GM18520 (cell line): ENCODE measurements around the gene BATF.

Source experiments
- ATAC-seq: cut with Tn5 transposase; IDR thresholded peaks from one replicate; pipeline ENCODE4 v1.9.1; 2021; ENCODE audit not compliant: unreplicated experiment

BATF gene

GRCh38 chr14:75499084-75499875 lies 23.0 kb upstream of the BATF start:
- peak; percentile 48 for ATAC-seq

DNA sequence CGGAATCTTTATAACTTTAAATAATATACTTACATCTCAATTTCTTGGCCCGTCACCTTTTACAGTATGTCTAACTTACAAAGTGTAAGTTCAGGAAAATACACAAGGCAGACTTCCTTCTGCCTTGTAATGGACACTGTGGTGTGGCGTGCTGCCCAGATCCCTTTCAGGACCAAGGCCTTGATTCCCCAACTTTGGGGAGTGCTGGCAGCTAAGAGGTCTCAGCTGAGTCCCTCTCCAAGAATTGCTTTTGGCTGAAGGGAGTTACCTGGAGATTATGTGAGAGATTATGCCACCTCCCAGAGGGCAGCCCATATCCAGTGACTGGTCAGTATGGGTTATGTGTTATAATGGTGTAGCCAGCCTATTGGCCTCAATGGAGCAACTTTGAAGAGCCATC lies 21.2 kb upstream of the BATF start:
- ATAC-seq, result no peak

GRCh38 chr14:75504411-75504810 lies 17.9 kb upstream of the BATF start:
- ATAC-seq, result no peak

GRCh38 chr14:75506930-75507329 lies 15.3 kb upstream of the BATF start:
- ATAC-seq, result no peak

DNA sequence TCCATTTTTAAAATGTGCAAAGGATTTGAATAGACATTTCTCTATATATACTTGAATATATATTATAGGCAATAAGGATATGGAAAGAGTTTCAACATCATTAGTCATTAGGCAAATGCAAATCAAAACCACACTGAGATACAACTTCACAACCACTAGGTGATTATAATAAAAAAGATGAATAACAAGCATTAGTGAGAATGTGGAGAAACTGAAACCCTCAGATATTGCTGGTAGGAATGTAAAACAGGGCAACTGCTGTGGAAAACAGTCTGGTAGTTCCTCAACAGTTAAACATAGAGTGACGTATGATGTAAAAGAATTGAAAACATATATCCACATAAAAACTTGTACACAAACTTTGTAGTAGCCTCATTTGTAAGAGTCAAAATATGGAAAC lies 11.7 kb upstream of the BATF start:
- ATAC-seq, result no peak

DNA sequence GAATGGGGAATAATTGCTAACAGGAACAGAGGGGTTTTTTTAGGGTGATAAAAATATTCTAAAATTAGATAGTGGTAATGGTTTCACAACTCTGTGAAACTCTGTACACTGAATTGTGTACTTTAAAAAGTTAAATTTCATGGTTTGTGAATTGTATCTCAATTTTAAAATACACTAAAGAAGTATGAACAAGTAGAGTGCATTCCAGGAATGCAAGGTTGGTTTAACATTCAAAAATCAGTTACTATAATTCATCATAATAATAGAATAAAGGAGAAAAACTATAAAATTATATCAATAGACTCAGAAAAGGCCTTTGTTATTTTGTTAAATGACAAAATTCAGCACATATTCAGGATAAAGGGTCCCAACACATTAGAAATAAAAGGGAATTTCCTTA lies 11.1 kb upstream of the BATF start:
- ATAC-seq, result no peak

DNA sequence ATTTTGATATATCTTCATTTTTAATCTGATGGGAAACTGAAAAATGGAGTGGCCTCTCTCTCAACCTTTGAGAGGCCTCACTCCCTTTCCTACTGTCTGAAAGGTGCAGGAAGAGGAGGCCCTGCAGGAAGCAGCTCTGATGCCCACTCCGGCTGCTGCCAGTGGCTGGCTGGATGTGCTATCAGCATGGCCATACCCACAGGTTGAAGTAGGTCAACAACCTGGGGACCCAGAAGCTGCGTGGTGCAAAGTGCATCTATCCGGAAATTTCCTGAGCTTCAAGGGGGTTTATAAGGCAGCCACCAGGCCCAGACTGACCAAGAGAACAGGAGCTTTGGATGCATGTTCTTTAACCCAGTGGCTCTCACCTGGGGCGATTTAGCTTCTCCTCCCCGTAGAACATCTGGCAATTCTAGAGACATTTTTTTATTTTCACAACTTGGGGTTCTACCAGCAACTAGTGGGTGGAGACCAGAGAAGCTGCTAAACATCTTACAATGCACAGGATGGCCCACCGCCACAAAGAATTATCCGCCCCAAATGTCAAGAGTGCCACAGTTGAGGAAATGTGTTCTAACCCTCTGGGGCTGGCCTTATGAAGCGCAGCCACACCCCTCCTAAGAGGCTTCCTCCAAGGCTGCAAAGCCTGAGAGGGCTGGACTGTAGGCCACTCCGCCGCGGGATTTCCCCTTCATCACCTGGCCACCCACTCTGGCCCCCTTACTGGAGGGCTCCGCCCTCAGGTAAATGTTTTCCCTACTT lies 8.2 kb upstream of the BATF start:
- ATAC-seq, result peak; percentile 34

DNA sequence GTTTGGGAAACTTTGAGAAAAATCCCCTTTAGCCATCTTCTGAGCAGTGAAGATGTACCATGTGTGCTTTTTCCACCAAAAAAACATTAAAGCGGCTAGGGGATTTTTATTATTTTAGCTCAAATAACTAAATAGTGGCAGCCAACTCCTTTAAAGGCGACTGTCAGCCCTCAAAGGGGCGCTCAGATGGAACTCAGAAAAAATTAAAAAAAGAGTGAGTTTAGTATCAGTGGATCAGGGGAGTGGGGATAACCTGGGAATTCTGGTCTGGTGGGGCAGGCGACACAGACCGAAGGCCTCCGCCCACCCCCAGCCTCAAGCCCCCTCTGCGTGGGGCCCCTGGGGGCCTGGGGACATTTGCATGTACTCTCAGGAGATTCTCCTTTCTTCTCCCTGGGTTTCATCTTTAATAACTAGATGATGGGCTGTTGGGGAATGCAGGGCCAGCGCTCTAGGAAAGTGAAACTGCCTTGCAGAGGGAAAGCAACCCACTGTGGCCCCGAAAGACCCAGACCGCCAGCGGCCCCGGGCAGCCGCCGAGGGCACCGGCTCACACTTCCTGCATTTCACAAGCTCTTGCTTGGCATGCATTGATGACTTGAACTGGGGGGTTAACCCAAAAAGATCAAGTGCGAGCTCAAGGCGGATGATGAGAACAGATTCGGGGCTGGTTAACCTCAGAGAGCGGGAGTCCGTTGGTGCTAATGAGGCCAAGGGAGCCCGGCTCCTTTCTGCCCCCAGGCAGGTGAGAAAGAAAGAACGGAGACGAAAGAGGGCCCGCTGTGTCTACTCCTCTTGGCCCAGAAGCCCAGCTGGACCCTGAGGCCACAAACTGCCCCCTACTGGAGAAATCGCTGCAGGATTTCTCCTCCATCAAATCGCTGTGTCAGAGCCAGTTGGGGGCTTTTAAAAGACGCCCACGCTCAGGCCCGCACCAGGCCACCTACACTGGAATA lies 7.3 kb upstream of the BATF start:
- peak; percentile 47 for ATAC-seq

DNA sequence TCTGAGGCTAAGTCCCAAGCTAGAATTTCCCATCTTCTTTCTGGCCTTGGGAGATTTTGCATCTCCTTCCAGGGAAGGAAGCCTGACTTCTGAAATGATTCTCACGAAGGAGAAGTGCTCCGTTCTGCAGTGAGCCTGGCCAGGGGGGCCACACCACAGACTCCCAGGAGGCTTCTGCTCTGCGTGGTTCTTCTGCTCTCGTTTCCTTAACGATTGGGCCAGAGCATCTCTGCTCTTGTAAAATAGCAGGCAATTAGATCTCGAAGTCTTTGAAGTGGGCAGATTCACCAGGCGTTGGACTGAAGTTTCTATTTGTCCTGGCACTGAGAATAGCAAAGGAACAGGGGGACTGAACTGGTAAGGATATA lies 6.7 kb upstream of the BATF start:
- no peak for ATAC-seq

DNA sequence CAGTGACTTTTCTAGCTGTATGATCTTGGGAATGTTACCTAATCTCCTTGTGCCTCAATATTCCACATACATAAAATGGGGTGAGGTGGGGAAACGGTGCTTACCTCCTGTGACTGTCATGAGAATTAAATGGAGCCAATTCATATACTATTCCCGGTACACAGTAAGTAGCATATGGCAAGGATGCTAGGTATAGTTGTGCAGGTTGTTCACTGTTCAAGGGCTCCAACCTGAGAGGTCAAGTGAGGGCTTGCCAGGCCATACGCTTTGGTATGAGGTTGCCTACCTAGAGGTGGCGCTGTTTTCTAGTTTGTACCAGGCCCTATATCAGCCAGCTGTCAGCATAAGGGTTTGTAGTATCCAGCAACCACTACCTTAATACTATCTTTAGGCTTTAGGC lies 3.6 kb upstream of the BATF start:
- no peak for ATAC-seq

DNA sequence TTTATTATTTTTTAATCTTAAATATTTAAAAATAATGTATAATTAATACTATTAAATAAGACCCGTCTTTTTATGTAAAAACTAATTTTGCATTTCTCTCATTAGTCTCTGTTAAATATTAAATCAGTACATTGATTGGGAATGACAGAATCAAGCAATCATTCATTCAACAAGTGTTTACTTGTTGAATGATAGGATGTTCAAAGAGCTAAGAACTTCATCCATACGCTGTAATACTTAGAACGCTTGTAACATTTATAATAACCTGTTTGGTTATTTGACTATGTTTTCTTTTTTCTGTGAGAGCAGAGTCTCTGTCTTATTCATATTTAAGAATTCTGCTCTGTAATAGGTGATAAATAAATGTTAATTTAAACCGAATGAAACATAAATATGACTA lies 2.9 kb upstream of the BATF start:
- ATAC-seq, result no peak

- no peak for ATAC-seq
Measured at GRCh38 chr14:75519826-75520728, 2.2 kb upstream of the BATF start.

DNA sequence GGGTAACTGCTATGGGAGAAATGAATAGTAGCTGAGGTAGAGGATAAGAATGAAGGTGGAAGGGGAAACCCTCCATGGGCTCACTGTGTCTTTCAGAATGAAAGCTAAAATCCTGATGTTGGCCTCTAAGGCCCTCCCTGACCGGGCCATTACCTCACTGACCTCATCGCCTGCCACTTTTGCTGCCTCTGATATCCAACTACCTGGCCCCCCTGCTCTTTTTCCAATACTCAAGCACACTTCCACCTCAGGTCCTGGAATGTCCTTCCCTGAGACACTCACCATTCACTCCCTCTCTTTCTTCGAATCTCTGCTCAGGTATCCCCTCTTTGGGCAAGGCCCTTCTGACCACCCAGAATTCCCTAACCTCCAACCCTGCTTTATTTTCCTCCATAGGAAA lies 1.4 kb upstream of the BATF start:
- no peak for ATAC-seq

DNA sequence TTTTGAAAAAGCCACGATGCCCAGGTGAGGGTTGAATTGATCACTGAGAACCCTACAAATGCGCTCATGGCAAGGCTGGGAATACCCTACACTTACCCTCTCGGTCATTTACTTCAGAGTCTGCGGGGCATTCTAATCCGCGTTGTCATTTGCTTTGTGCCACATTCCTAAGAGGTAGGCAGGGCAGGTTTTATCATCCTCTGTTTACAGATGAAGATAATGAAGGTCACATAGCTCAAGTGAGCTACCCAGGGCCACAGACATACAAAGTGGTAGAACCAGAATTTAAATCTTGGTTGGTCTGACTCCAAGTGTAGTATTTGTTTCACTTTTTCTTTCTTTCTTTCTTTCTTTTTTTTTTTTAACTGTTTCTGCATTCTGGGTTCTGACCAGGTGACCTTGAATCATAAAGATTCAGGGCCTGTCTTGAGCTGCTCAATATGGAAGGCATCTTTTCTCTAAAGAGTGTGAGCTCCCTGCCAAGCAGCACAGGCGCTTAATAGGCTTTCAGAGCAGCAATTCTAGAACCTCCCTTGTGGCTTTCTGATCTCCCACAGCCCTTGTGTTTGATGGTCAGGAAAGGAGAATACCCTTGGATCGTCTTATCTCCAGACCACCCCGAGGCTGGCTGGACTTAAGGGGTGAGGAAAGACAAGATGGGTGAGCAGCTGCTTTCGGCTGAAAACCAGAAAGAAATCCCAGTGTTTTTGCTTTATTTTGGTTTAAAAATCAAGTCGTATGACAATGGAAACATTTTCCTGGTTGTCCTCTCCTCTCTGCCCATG lies 662 bp upstream of the BATF start:
- ATAC-seq, result no peak

DNA sequence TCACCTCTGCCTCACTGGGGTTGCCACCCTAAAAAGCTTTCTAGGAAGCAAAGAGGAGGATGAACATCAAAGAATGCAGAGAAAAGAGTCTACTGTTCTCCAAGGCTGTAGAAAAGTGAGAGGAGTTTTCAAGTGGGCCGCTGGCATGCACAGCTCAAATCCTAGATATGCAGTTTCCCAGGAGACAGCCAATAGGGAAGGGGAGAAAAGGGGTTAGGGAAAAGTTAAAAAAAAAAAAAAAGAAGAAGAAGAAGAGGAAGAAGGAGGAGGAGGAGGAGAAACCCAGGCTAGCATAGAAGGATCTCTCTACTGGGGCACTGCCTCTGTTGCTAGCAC lies 682 bp downstream of the BATF start:
- ATAC-seq, result no peak

DNA sequence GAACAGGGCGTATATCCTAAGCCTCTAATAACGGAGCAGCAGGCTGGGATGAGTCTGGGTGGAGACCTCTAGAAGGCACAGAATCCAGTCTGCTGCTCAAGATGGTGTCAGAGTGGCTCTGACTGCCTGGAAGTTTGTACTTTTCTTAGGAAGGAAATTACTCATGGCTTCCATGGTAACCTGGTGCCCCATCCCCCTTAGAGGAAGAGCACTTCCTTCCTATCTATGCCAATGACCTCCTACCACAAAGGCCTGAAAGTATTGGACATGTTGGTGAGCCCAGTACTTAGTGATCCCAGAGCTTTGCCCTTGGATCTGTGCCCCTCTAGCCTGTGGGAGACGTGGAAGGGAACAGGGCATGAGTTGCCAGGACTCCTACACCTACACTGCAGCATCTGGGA lies 1.5 kb downstream of the BATF start:
- ATAC-seq, result no peak

- no peak for ATAC-seq
Measured at GRCh38 chr14:75525969-75526368, 3.7 kb downstream of the BATF start.

DNA sequence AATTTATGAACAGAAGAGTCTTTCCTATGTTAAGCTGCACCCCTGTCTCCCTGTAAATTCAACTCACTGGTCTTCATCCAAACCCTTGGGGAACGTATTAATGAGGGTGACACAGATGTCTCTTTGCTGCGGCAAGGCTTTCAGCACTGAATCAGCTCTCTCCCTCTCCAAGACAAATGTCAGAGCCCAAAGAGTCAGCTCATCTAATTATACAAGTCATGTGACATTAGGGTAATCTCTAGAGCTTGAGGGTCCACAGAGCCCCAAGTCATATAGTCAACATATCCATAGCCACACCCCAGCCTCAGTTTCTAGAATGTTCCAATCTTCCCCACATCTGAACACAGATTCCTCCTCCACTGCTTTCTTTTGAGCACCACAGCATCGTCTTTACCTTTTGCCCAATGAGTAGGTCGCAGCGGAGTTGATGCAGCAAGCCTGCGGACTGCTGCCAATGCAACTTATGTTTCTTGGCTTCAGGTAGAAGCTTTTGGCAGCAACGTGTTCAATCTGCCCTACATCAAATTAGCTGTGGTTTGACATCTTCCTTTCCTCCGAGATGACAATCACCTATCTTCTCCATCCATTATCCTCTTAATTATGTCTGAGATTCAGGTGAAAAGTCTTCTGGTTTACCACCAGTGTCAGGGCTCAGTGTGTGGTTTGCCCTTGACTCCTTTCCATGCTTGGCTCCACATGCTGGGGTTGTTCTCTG lies 5.3 kb downstream of the BATF start:
- ATAC-seq, result no peak

DNA sequence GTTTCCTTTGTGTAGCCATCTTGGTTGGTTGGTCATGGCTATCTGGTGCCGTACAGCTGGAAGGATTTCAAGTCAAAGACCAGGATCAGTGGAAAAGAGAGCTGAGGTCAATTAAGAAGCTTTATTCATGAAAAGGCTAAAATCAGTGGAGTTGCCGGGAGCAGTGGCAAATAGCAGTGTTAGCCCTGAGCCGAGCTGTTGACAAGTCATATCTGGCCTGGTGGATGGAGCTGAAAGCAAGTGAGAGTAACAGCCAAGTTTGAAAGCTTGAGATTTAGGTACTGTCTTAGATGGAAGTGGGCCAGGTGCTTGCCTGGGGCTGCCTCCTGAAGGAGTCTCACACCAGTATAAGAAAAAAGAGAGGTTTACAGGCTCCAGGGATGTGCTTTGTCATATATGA lies 9.0 kb downstream of the BATF start:
- ATAC-seq, result no peak
